SW 1271 (cell line): Measurements from ENCODE around the gene KRTAP4-3.
"Not testable (repeated sequence)": the region's sequence is repeated elsewhere in the genome, so short reads cannot be mapped to it uniquely, and the experiment has no call there.

ENCODE experiments used
- DNase-seq, 2 experiments: peaks; one replicate each; lab custom pipeline; 2025; lab: John Stamatoyannopoulos, UW

The KRTAP4-3 gene

DNA sequence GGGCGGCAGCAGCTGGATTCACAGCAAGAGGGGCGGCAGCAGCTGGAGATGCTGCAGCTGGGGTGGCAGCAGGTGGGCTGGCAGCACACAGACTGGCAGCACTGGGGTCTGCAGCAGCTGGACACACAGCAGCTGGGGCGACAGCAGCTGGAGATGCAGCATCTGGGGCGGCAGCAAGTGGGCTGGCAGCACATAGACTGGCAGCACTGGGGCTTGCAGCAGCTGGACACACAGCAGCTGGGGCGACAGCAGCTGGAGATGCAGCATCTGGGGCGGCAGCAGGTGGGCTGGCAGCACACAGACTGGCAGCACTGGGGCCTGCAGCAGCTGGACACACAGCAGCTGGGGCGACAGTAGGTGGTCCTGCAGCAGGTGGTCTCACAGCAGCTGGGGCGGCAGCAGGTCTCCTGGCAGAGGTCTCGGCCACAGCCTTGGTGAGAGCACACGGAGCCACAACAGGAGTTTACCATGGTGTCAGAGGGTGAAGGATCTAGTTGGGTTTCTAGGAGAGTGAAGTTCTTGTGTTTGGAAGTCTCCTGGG lies 50.1 kb downstream of the KRTAP4-3 start, which contains the start of gene KRTAP4-11:
Gene KRTAP4-11, minus strand, starts transcription at position 528 of the 541 bp plus-strand sequence. Its CDS starts 58 bp downstream, at position 470.
- not testable (repeated sequence) for DNase-seq
